ENCODE measurements around the gene MYO1E.

DNA sequence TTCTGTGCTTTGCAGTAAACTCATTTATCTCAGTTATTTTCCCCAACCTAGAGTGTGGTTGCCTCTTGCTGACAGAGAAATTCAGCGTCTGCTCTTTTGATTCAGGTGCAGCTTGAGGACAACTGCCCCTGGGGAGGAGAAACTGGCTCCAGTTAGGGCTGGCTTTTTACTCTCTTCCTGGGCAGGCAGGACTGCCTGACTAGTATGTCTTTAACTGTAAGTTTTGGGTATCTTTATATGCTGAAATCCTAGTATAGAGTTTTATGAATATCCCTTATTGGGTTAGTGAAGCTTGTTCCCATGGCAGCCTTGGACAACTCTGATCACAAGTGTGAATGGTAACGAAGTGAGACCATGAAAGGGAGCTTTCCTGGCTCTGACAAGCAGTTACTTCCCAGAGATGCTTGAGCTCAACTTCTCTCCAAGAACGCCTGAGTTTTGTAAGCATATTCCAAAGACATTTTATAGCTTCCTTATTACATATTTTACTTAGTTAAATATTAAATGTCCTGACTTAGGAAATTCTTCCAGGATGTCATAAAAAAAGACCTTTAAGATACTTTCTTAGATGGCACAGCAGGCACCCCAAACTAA lies 240.6 kb downstream of the MYO1E start:
- TF ChIP-seq, protein P1, sequence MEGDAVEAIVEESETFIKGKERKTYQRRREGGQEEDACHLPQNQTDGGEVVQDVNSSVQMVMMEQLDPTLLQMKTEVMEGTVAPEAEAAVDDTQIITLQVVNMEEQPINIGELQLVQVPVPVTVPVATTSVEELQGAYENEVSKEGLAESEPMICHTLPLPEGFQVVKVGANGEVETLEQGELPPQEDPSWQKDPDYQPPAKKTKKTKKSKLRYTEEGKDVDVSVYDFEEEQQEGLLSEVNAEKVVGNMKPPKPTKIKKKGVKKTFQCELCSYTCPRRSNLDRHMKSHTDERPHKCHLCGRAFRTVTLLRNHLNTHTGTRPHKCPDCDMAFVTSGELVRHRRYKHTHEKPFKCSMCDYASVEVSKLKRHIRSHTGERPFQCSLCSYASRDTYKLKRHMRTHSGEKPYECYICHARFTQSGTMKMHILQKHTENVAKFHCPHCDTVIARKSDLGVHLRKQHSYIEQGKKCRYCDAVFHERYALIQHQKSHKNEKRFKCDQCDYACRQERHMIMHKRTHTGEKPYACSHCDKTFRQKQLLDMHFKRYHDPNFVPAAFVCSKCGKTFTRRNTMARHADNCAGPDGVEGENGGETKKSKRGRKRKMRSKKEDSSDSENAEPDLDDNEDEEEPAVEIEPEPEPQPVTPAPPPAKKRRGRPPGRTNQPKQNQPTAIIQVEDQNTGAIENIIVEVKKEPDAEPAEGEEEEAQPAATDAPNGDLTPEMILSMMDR (IDR thresholded peaks at IDR 0.05; ENCODE audit: insufficient read depth, low read length, poor library complexity, severe bottlenecking): no peak
- TF ChIP-seq EZH2phosphoT487 (conservative IDR thresholded peaks at IDR 0.05; ENCODE audit: low read length): no peak
